NCI-H187 (cell line): Measurements from ENCODE around the gene PTPN13.

Source experiments
- DNase-seq, 2 experiments: peaks; one replicate each; lab custom pipeline; 2025; lab: John Stamatoyannopoulos, UW

PTPN13 gene

GRCh38 chr4:86592553-86593249 lies 1.4 kb upstream of the PTPN13 start:
- DNase-seq, result no peak

GRCh38 chr4:86594559-86595425 lies 677 bp downstream of the PTPN13 start:
- peak; percentile 16 to 62 for DNase-seq

GRCh38 chr4:86595426-86595805 lies 1.3 kb downstream of the PTPN13 start:
- no peak for DNase-seq

GRCh38 chr4:86596807-86597206 lies 2.7 kb downstream of the PTPN13 start:
- DNase-seq, result no peak

- DNase-seq, result no peak
Measured at GRCh38 chr4:86600007-86600653, 6.0 kb downstream of the PTPN13 start.

- no peak for DNase-seq
Measured at GRCh38 chr4:86603311-86603885, 9.3 kb downstream of the PTPN13 start.

GRCh38 chr4:86606809-86607208 lies 12.7 kb downstream of the PTPN13 start:
- no peak for DNase-seq

- DNase-seq, result no peak
Measured at GRCh38 chr4:86608757-86609375, 14.8 kb downstream of the PTPN13 start.

- no peak for DNase-seq
Measured at GRCh38 chr4:86611757-86612156, 17.6 kb downstream of the PTPN13 start.

GRCh38 chr4:86613734-86614133 lies 19.6 kb downstream of the PTPN13 start:
- no peak for DNase-seq

GRCh38 chr4:86614865-86615264 lies 20.8 kb downstream of the PTPN13 start:
- DNase-seq, result no peak

GRCh38 chr4:86615501-86615900 lies 21.4 kb downstream of the PTPN13 start:
- DNase-seq, result no peak

- no peak for DNase-seq
Measured at GRCh38 chr4:86619656-86620055, 25.5 kb downstream of the PTPN13 start.

GRCh38 chr4:86621435-86621834 lies 27.3 kb downstream of the PTPN13 start:
- DNase-seq, result no peak

GRCh38 chr4:86626066-86626465 lies 32.0 kb downstream of the PTPN13 start:
- DNase-seq, result no peak

- no peak for DNase-seq
Measured at GRCh38 chr4:86627462-86628135, 33.5 kb downstream of the PTPN13 start.

- no peak for DNase-seq
Measured at GRCh38 chr4:86630629-86631028, 36.5 kb downstream of the PTPN13 start.

GRCh38 chr4:86631166-86631565 lies 37.1 kb downstream of the PTPN13 start:
- no peak for DNase-seq

- no peak for DNase-seq
Measured at GRCh38 chr4:86633854-86634253, 39.7 kb downstream of the PTPN13 start.

GRCh38 chr4:86640469-86640868 lies 46.4 kb downstream of the PTPN13 start:
- no peak for DNase-seq

- no peak for DNase-seq
Measured at GRCh38 chr4:86641516-86642090, 47.5 kb downstream of the PTPN13 start.
